Left forelimb (tissue), 1 donor: ENCODE measurements around the gene WDFY4.

Source experiments
- DNase-seq: peaks from one replicate; pipeline ENCODE4 v3.0.0-alpha.2; 2018; ENCODE audit warnings: low spot score

The WDFY4 gene

DNA sequence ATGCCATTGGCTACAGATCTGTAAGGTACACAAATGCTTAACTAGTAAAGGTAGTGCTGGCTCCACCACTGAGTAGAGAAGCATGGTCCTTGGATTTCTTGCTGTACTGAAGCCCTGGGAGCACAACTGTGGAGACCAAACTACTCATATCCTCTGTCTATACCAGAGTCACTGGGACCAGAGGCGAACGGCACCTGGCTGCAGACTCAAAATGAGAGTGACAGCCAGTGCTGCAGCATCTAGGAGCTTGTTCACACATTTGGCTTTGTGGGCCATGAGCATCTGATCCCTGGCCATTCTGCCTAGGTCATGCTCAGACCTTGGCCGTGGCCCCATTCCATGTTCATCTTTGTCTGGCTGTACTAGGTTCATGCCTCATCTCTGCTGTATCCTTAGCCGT is 223.1 kb downstream of the WDFY4 start:
- DNase-seq = no peak

DNA sequence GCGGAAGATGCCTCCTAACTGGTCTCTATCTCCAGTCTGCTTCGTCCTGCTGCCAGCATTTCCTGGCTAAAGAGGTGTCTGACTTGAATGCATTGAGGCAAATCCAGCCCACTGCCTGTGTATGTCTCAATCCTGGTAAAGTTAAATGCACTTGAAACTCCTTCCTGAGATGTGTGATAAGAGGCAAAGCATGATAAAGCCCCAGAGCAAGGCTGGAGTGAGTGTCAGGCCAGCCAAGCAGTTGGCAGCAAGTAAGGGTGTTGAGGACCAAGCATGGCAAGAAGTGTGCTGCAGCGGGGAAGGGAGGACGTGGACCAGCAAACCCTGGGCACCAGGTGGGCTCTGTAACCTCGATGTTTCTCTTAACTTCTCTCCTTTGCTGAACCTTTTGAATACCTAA is 225.9 kb downstream of the WDFY4 start:
- DNase-seq = no peak

DNA sequence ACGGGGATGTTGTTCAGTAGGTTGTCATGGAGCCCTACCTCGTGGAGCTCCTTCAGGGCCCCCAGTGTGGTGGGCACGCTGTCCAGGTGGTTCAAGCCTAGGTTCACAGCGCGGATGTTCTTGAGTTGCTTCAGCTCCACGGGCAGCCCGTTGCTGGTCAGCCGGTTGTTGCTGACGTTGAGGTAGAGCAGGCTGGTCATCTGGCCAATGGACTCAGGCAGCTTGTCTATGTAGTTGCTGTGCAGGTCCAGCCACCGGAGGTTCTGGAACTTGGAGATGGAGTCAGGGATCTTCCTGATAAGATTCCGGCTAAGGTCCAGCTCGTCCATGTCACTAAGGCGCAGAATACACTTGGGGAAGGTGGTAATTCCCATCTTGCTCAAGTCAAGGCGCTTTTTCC is 229.0 kb downstream of the WDFY4 start:
- DNase-seq = no peak

DNA sequence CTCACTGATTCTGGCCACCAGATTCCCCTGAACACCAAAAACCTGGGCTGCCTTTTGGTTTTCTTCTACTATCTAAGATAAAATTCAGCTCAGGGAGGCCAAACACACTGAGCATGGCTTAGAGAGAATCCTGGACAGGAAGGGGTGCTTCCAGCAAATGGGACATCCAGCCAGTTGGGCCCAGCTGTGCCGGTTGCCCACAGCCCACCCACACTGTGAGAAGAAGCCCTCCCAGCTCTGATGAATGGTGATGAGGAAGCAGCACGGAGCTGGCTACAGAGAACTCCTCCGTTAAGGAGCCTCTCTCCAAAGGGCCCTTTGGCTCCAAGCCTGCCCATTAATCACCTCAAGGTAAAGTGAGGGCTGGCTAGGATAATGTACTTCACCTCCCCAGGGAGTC is 239.1 kb downstream of the WDFY4 start:
- DNase-seq = peak; percentile 61

DNA sequence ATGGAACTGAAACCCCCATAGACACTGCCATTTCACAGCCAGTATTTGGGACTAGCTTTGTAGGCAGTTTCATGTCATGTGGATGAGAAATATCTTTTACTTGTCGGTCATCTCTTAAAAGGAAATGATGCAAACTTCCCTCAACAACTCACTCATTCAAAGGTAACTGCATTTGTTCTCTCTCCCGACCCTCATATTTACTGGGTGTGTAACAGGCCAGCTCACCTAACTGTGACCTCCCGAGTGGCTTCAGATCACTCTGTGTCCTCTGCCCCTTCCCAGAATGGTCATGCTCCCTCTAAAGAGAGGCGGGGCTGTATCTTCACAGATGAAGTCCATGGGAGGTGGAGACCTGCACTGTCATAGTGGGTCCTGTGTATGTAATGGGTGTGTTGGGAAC is 240.3 kb downstream of the WDFY4 start:
- DNase-seq = no peak

DNA sequence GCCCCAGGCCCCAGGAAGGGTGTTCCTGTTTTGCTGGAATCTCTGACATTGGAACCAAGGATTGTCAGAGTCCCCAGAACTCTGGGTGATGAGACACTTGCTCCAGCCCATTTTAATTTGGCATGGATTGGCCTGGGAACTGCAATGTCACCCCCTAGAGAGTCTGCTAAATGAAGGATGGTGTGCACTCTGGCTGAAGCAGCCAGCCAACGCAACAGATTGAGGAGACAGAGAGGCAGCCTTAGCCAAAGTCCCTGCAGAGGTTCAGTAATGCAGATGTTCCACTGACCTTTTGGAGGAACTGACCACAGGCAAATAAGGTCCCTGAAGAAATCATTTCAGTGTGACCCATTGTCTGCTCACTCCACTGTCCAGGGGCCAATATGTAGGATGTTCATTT is 241.6 kb downstream of the WDFY4 start:
- DNase-seq = no peak

DNA sequence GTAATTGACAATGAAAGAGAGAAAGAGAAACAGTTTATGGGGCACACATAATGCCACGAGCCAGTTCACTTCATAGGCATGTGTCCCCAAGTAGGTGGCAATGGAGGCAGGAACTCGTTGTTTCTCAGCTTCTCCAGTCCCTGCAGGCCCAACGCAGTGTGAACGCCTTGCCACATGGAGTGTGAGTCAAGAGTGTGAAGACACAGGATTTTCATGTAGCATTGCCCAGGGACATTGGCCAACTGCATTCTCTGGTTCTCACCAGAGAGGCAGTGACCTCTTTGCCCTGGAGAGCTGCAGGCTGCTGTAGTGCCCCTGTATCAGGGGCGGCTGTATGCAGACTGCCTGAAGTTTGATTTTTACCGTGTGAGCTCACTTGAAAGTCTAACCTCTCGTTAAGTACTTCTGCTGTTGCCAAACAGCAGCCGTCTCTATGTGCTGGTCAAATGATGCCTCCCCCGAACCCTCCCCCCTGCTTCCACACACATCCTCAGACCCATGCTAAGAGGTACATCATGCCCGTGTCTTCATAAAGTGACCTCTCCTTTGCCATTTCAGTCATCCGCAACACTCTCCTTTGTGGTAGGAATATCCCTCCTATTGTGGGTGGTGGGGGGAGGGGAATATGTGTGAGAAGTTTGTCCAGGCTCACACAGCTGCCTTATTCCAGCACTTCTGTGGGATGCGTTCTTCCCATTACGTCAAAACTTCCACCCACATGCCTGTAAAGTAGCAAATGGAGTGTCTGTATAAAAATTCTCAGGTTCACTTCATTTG is 242.3 kb downstream of the WDFY4 start:
- peak; percentile 57 for DNase-seq

DNA sequence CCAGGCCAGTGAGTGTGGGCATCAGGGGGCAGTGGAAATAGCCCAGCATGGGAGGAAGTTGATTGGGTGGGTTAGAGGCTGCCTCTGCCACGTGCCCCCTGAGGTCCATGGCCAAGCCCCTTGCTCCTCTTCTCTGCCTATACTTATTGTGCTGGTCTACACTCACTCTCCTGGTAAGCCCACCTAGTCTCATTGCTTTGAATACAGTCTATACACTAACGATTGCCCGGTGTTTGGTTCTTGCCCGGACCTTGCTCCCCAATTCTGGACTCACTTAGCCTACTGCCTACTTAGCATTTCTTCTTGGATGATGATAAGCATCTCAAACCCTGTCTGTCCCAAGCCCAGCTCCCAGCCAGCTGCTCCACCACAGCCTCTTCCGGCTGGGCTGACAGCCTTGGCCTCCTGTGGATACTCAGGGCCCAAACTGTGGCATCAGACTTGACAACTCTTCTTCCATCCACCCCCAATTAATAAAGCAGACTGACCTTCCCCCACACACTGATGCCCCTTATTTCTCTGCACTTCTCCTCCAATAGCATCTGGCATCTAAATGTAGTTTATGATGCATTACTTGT is 244.8 kb downstream of the WDFY4 start:
- DNase-seq = peak; percentile 37

DNA sequence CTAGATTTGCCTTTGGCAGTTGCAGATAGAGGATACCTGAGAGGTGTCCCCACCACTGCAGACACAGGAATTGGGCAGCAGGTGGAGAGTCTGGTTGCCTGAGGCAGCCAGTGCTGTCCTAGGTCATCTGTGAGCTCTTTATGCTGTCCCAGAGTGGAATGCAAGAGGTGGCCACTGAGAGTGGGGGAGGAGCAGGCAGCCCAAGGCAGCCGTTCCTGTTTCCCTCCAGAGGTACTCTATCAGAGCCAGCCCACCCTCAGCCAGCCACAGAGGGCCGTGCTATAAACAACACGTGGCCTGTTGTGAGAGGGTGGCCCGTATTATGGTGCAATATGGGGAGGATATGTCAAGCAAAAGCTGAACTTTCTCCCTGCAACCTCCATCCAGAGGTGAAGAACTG is 246.5 kb downstream of the WDFY4 start:
- peak; percentile 49 for DNase-seq

DNA sequence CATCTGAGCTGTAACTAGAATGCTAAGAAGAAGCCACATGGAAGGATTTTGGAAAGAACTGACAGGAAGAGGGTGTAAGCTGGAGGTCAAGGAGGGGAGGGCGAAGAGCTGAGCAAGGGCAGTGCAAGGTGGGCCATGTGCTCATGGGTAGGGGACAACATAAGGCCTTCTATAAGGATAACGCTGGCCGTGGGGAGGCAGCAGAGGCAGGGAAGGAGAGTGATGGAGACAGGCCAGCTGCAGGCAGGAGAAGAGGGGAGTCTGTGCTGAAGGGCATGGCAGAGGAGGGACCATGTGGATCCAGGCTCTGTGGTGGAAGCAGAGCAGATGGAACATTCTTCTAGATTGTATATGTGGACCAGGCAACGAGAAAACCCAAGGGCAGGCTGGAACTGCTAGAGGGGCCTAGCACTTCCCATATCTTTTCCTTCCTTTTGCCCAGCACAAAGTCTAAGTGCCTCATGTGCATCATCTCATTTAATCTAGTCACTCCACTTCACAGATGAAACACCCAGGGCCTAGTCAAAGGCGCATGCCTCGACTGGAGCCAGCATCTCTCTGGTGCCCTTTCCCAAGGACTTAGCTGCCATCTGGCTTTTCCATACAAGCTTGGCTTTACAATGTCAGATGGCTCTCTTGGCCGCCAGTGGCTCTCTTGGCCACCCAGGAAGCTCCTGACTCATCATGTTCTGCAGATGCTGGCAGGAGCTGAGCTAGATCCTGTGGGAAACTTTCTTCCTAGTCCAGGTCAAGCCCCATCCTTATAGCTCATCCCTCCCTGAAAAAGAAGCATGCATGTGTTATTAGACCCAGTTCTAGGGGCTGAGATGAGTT is 248.4 kb downstream of the WDFY4 start:
- peak; percentile 56 for DNase-seq

DNA sequence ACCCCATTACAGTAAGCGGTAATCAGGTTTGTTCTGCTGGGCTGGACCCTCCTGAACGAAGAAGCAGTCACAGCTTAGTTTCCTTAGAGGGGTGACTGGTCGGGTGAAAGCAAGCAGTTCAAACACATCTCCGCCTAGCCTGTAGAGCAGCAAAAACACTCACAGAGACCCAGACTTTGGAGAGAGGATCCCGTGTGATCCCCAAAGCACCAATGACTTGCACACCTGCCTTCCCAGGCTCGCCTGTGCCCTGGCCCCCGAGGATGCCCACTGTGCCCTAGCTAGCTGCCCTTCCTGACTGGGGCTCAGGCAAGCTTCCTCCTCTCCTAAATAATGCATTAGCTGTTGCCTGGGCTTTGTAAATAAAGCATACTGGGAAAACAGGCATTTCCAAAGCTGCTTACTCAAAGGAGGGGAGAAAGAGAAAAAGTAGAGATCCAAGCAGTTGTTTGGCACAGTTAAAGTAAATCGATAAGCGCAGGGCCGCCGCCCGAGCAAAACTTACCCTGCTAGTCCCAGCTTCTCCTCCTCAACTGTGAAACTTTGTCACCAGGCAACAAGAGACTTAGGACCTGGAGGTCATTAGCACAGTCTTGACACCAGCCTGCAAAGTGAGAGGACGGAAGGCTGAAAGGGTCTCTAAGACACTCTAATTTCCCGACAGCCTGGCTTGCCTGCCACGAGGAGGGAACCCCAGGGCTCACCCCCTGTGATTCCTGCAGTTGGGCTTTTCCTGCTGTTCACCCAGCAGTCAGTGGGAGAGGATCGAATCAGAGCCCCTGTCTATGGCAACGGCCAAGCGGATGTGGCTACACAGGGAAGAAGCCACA is 250.2 kb downstream of the WDFY4 start:
- DNase-seq = peak; percentile 58

DNA sequence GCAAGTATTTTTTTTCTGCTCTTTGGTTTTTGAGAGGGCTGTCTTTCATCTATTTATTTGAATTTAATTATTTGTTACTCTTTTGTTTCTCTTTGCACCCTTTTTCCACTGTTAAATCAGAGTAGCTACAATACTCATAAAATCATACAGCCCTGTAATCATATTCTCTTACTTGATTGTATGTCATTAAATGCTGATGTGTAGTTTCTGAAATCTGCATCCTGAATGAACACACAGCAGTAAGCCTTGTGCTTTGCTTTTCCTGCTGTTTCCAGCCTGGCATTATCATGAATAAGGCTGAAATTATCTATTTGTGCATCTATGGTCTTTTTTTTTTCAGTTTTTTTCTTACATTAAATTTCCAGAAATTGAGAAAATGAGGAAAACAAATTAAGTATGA is 250.9 kb downstream of the WDFY4 start:
- no peak for DNase-seq

DNA sequence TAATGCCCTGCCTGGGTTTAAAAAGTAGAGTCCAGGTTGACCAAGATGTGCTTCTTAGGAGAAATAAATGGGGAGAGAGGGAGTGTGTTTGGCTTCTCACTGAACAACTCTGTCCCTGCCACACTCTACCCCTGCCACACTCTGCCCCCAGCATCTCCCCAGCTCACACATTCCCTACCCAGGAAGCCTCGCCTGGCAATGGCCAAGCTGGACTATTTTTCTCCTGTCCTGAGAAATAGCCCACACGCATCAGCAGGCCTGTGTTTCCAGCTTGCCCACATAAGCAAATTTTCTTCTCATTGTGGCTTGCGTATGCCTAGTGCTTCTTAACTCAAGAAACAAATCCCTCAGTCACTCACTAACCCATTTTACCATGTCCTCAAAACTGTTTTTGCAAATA is 253.1 kb downstream of the WDFY4 start:
- DNase-seq = no peak

DNA sequence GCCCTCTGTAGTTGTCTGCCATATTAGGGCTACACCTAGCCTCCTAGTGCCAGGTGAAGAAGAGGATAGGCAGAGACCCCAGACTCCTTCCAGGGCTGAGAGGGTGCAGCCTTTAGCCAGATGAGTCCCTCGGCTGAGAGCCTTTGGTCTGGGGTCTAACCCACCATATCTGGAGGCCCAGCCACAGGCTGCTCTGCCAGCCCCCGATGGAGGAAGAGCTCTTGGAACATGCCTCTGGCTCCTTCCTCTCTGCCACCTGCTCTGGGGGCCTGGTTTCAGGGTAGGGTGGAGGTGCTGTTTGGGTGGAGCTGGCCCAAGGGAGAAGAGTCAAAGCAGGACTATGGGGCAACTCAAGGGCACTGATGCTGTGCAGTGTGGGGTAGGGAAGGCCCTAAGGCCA is 253.6 kb downstream of the WDFY4 start:
- DNase-seq = peak; percentile 40

DNA sequence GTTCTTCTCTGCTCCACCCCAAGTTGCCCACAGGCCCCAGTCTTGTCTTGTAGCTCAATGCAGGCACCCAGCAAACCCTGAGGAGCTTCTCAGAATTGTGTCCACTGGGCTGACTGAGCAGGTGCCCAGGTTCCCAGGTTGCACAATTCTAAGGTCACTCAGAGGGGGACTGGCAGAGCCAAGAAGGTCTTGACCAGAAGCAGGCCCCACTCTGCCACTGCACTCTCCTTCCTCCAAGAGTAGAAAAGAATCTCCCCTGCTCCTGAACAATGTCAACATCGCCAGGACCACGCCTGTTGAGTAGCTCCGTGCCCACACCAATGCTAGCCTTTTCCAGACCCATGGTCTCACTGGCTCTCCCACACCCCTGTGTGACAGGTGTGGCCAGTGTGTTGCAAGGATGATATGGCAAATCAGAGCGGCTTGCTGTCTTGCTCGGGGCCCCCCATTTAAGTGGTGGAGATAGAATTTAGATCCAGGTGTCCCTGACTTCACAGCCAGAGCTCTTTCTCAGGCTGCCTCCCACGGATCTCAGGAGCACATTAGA is 254.4 kb downstream of the WDFY4 start:
- peak; percentile 30 for DNase-seq

DNA sequence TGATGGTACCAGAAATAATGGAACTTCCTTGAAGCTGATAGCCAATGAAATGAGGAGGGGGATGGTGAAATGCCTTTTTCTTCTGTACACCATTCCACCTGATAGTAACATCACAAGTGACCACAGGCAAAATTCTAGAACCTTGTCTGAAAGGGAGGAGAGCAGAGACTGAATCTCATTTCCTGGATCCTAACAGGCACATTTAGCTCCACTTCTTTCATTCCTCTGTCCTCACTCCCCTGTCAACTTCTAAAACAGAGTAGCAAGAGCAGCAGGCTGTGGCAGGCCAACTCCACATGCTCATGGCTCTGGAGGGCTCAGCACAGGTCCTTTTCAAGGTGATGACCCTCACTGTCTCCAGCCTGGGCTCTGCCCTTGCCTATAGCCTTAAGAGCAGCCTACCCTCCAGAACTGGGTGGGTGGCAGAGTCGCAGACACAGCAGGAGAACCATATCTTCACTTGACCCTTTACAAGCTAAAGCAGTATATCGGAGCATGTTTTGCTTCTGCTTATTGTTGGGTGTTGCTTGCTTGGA is 255.2 kb downstream of the WDFY4 start, which contains the start of gene LRRC18:
Gene LRRC18 (minus strand): TSS at position 51 of the 536 bp plus-strand sequence. CDS start 25,685 bp downstream, outside the sequence.
- peak; percentile 33 for DNase-seq

DNA sequence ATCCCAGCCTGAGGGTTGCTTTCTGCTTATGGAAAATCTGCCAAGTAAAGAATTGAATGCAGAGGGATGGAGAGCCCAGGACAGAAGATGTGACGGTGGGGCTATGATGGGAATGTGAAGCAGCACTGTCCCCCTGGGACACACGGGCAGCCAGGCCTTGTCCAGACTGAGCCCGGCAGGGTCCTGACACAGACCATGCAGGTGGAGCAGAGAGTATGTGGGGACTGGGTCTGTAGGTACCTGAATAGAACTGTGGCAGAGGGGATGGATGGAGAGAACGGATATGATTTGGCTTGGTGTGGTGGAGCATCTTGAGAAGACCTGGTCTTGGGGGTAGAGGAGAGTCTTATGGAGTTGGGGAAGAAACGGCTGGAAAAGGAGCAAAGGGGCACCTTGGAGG is 255.7 kb downstream of the WDFY4 start:
- DNase-seq = no peak

DNA sequence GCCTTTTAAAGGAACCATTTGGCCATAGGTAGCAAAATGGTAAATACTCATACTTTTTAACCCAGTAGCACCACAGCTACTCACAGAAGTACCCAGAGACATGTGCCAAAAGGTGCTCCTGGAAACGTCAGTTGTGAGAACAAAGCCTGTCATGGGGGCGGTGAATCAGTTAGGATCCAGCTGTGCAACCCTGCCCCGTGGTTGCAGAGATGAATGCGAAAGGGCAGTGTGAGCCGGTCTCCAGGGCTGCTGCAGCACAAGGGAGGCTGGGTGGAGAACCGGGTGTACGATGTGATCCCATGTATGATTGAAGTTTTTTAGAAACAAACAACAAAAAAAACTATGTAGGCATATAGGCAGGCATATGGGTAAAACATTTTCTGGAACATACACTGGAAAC is 256.3 kb downstream of the WDFY4 start:
- no peak for DNase-seq

DNA sequence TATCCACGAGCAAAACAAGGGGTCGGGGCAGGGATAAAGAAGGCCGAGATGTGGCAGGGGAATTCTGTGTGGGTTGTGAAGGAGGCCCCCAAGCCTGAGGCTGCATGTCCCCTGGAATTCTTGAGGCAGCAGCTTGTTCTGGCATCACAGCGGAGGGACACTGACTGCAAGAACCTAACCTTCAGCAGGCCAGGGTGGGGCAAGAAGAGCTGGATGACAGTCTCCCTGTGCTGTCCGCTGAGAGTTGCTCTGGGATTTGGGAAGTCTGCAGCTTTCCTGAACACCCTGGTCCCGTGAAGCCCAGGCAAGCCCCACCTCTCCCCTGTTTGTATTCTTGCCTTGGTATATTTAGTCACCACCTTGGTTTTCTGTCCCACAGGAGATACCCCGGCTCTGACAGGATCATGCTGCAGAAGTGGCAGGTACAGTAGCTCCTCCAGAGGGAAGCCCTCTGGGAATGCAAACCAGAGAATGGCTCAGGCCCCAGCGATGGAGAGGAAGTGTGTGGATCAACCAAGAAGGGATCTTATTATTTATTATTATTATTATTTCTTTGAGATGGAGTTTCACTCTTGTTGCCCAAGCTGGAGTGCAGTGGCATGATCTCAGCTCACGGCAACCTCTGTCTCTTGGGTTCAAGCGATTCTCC is 256.9 kb downstream of the WDFY4 start:
- peak; percentile 31 for DNase-seq

DNA sequence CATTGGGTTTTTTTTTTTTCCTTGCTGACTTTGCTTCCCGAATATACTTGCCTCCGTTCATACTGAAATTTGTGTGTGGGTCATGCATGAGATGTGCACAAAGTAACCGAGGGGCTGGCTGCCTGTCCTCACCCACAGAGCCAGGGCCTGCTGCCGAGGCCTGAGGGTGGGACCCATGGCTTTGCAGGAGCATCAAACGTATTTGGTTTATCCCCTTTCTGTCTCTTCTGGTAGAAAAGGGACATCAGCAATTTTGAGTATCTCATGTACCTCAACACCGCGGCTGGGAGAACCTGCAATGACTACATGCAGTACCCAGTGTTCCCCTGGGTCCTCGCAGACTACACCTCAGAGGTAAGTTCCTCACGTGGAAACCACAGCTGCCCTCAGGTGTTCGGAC is 258.4 kb downstream of the WDFY4 start:
- DNase-seq = no peak

DNA sequence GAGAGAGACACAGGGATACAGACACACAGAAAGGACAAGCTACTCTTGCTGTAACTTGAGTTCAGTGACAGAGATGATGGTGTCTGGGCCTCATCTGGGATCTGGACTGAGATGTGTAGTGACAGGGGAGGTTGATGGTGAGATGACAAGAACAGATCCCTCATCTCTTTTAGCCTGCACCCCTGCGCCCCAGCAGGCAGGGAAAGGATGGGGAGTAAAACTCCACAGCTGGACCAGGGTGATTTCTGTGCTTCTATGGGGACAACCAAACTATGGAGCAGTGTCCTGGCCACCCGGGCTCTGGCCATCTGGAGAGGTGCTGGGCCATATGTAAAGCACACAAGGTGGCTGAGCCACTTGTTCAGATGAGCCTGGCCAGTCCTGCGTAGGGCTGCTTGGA is 259.5 kb downstream of the WDFY4 start:
- no peak for DNase-seq
